H9 (cell line): Measurements from ENCODE around the gene BFSP2. TPM values are rescaled to one million over a fixed set of nuclear protein-coding genes. Genes with fewer than 3 reads are reported as not detected.
"Not testable (repeated sequence)": the region's sequence is repeated elsewhere in the genome, so short reads cannot be mapped to it uniquely, and the experiment has no call there.

Source experiments
- DNase-seq: peaks from one replicate; pipeline ENCODE4 v3.0.0-alpha.2; 2017
- H2AFZ ChIP-seq: one replicate; pipeline ENCODE4 v1.6.1; 2013; ENCODE audit warnings: mild to moderate bottlenecking, low read length, control low read depth, moderate library complexity
- H2AK5ac ChIP-seq: 2 replicates; pipeline ENCODE4 v1.6.1; 2013; ENCODE audit warnings: low read length, control low read depth, mixed read lengths; ENCODE audit not compliant: insufficient read length
- H2BK120ac ChIP-seq: one replicate; pipeline ENCODE4 v1.6.1; 2013; ENCODE audit warnings: low read depth, mild to moderate bottlenecking, low read length, control low read depth, inconsistent platforms; ENCODE audit not compliant: poor library complexity, severe bottlenecking
- H2BK12ac ChIP-seq: 2 replicates; pipeline ENCODE4 v1.6.1; 2013; ENCODE audit warnings: low read length, control low read depth, mixed read lengths, low read depth; ENCODE audit not compliant: insufficient read length
- H2BK15ac ChIP-seq: 2 replicates; pipeline ENCODE4 v1.6.1; 2013; ENCODE audit warnings: low read depth, low read length, control low read depth
- H2BK20ac ChIP-seq: one replicate; pipeline ENCODE4 v1.6.1; 2013; ENCODE audit warnings: low read depth, mild to moderate bottlenecking, low read length, control low read depth, inconsistent platforms; ENCODE audit not compliant: poor library complexity, severe bottlenecking
- H2BK5ac ChIP-seq: 2 replicates; pipeline ENCODE4 v1.6.1; 2013; ENCODE audit warnings: low read length, control low read depth, mixed read lengths; ENCODE audit not compliant: insufficient read length
- H3K14ac ChIP-seq: 2 replicates; pipeline ENCODE4 v1.6.1; 2013; ENCODE audit warnings: low read length, control low read depth; ENCODE audit not compliant: insufficient read depth
- H3K18ac ChIP-seq: 2 replicates; pipeline ENCODE4 v1.6.1; 2013; ENCODE audit warnings: low read depth, mild to moderate bottlenecking, mixed read lengths, low read length, control low read depth; ENCODE audit not compliant: insufficient read length
- H3K23ac ChIP-seq: 2 replicates; pipeline ENCODE4 v1.6.1; 2013; ENCODE audit warnings: low read length, control low read depth, mixed read lengths, low read depth; ENCODE audit not compliant: insufficient read length
- H3K23me2 ChIP-seq: 2 replicates; pipeline ENCODE4 v1.6.1; 2013; ENCODE audit warnings: low read depth, mild to moderate bottlenecking, mixed read lengths, low read length, control low read depth; ENCODE audit not compliant: insufficient read length, poor library complexity, severe bottlenecking
- H3K27ac ChIP-seq: 2 replicates; pipeline ENCODE4 v1.5.1; 2013; ENCODE audit warnings: low read length, control low read depth, mixed read lengths, low read depth; ENCODE audit not compliant: insufficient read length
- H3K27me3 ChIP-seq: 2 replicates; pipeline ENCODE4 v1.6.1; 2013; ENCODE audit warnings: low read length, control low read depth, inconsistent platforms; ENCODE audit not compliant: insufficient read depth
- H3K4ac ChIP-seq: 2 replicates; pipeline ENCODE4 v1.6.1; 2013; ENCODE audit warnings: low read depth, mild to moderate bottlenecking, control low read depth, inconsistent platforms, low read length, moderate library complexity
- H3K4me1 ChIP-seq: 2 replicates; pipeline ENCODE4 v1.6.1; 2013; ENCODE audit warnings: low read length, control low read depth, inconsistent platforms; ENCODE audit not compliant: insufficient read depth
- H3K4me2 ChIP-seq: 2 replicates; pipeline ENCODE4 v1.6.1; 2013; ENCODE audit warnings: low read length, control low read depth, mixed read lengths; ENCODE audit not compliant: insufficient read length, insufficient read depth
- H3K56ac ChIP-seq: 2 replicates; pipeline ENCODE4 v1.6.1; 2013; ENCODE audit warnings: low read depth, mild to moderate bottlenecking, mixed read lengths, low read length, control low read depth; ENCODE audit not compliant: insufficient read length
- H3K79me1 ChIP-seq: 2 replicates; pipeline ENCODE4 v1.6.1; 2013; ENCODE audit warnings: low read depth, mild to moderate bottlenecking, moderate library complexity, low read length, control low read depth, inconsistent platforms; ENCODE audit not compliant: insufficient read depth, poor library complexity, severe bottlenecking
- H3K79me2 ChIP-seq: 2 replicates; pipeline ENCODE4 v1.6.1; 2013; ENCODE audit warnings: low read length, control low read depth, inconsistent platforms; ENCODE audit not compliant: insufficient read depth
- H3K9ac ChIP-seq: 2 replicates; pipeline ENCODE4 v1.6.1; 2013; ENCODE audit warnings: low read length, control low read depth, mixed read lengths; ENCODE audit not compliant: insufficient read length; ENCODE audit errors: extremely low read depth
- H3K9me3 ChIP-seq: one replicate; pipeline ENCODE4 v1.6.1; 2013; ENCODE audit warnings: low read depth, low read length, inconsistent platforms; ENCODE audit not compliant: control insufficient read depth
- H3T11ph ChIP-seq: one replicate; pipeline ENCODE4 v1.6.1; 2013; ENCODE audit warnings: mild to moderate bottlenecking, low read length, control low read depth, inconsistent platforms
- H4K20me1 ChIP-seq: one replicate; pipeline ENCODE4 v1.6.1; 2013; ENCODE audit not compliant: control insufficient read depth, insufficient read length, insufficient read depth
- H4K5ac ChIP-seq: 2 replicates; pipeline ENCODE4 v1.6.1; 2013; ENCODE audit warnings: low read depth, mild to moderate bottlenecking, mixed read lengths, low read length, control low read depth; ENCODE audit not compliant: insufficient read length
- H4K8ac ChIP-seq: replicated peaks from 2 replicates; pipeline ENCODE4 v1.6.1; 2013; ENCODE audit warnings: low read length, control low read depth, mixed read lengths, low read depth; ENCODE audit not compliant: insufficient read length
- H4K91ac ChIP-seq: 2 replicates; pipeline ENCODE4 v1.6.1; 2013; ENCODE audit warnings: low read depth, mild to moderate bottlenecking, moderate library complexity, mixed read lengths, low read length, control low read depth; ENCODE audit not compliant: insufficient read length
- H3K27ac Mint-ChIP-seq, 3 experiments: 2 replicates in 2 of 3; 3 replicates in 1 of 3; pipeline ENCODE4 v1.8.0; 2020 to 2021; ENCODE audit warnings: mixed read lengths in 3 of 3, mild to moderate bottlenecking in 1 of 3, moderate library complexity in 1 of 3
- H3K27me3 Mint-ChIP-seq: 2 replicates; pipeline ENCODE4 v1.8.0; 2021; ENCODE audit warnings: low read depth, mild to moderate bottlenecking, moderate library complexity, mixed read lengths
- H3K36me3 Mint-ChIP-seq, 3 experiments: 2 replicates in 2 of 3; 3 replicates in 1 of 3; pipeline ENCODE4 v1.8.0; 2020 to 2021; ENCODE audit warnings: low read depth in 3 of 3, mixed read lengths in 3 of 3; ENCODE audit not compliant: insufficient read depth in 1 of 3
- H3K4me1 Mint-ChIP-seq, 2 experiments: 2 replicates each; pipeline ENCODE4 v1.8.0; 2020; ENCODE audit warnings: mixed read lengths in 2 of 2
- H3K4me3 Mint-ChIP-seq, 2 experiments: 2 replicates in 1 of 2; 3 replicates in 1 of 2; pipeline ENCODE4 v1.8.0; 2020 to 2021; ENCODE audit warnings: mild to moderate bottlenecking in 2 of 2, mixed read lengths in 2 of 2, moderate library complexity in 1 of 2
- H3K9me3 Mint-ChIP-seq, 2 experiments: 2 replicates in 1 of 2; 3 replicates in 1 of 2; pipeline ENCODE4 v1.8.0; 2020; ENCODE audit warnings: mild to moderate bottlenecking in 2 of 2, mixed read lengths in 2 of 2, moderate library complexity in 1 of 2
- WGBS: extraction: QIAGEN DNeasy Blood & Tissue Kit; methylation state at CpG from one replicate; pipeline ENCODE4 v1.1.7; 2013; ENCODE audit warnings: missing lambda C conversion rate, low lambda C conversion rate, mixed read lengths; ENCODE audit not compliant: insufficient read length; ENCODE audit errors: extremely low coverage; 5-methylcytosine and 5-hydroxymethylcytosine counted together
- total RNA-seq: library from RNA; stranded (reverse); gene quantifications from 2 replicates; pipeline ENCODE4 v1.2.1, GENCODE V29; 2021
- TF ChIP-seq, protein P1 (sequence below): fragments of 200-600 bp; sonication (generic); conservative IDR thresholded peaks from 3 replicates; pipeline ENCODE4 v1.8.0; 2021; ENCODE audit warnings: antibody characterized with exemption, mild to moderate bottlenecking

Gene BFSP2
- total RNA-seq, 1 experiment from 2014 or later, result not detected

DNA sequence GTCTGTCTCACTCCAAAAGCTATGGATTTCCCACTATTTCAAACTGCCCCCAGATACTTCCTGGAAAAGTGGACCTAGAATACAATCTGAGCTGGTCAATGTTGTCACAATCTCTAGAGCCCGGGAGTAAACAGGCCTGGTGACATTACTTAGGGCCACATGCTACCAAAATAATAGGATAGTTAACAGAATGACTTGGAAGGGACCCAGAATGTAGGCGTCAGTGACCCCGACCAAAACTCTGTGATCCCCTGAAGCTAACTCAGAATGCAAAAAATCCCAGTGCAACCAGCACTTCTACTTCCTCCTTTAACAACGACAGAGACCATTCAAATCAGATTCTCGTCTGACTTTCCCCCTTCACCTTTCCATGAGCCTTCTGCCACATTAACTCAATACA is 122.1 kb downstream of the BFSP2 start:
- H4K91ac ChIP-seq, result no peak overlapping the region
- H2BK12ac ChIP-seq, result no peak overlapping the region
- H2AK5ac ChIP-seq, result no peak overlapping the region
- H4K20me1 ChIP-seq, result no peaks in the 10 kb centered on the region
- H3K27ac ChIP-seq, result no peak overlapping the region
- H3K18ac ChIP-seq, result no peak overlapping the region
- no peaks in the 10 kb centered on the region for H3K9me3 ChIP-seq
- TF ChIP-seq, protein P1, sequence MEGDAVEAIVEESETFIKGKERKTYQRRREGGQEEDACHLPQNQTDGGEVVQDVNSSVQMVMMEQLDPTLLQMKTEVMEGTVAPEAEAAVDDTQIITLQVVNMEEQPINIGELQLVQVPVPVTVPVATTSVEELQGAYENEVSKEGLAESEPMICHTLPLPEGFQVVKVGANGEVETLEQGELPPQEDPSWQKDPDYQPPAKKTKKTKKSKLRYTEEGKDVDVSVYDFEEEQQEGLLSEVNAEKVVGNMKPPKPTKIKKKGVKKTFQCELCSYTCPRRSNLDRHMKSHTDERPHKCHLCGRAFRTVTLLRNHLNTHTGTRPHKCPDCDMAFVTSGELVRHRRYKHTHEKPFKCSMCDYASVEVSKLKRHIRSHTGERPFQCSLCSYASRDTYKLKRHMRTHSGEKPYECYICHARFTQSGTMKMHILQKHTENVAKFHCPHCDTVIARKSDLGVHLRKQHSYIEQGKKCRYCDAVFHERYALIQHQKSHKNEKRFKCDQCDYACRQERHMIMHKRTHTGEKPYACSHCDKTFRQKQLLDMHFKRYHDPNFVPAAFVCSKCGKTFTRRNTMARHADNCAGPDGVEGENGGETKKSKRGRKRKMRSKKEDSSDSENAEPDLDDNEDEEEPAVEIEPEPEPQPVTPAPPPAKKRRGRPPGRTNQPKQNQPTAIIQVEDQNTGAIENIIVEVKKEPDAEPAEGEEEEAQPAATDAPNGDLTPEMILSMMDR, result no peak
- no peak overlapping the region for H2BK120ac ChIP-seq
- no peaks in the 10 kb centered on the region for H3K79me2 ChIP-seq
- H3K27me3 Mint-ChIP-seq, result no peaks in the 10 kb centered on the region
- no peaks in the 10 kb centered on the region for H3K23me2 ChIP-seq
- WGBS, result no CpG with 5 or more reads among the region's 5 CpGs
- H3K56ac ChIP-seq, result no peak overlapping the region
- no peaks in the 10 kb centered on the region for H3K9me3 Mint-ChIP-seq
- no peaks in the 10 kb centered on the region for H3K4me1 ChIP-seq
- no peaks in the 10 kb centered on the region for H3K36me3 Mint-ChIP-seq
- H3K4me2 ChIP-seq, result no peak overlapping the region
- no peak for DNase-seq
- H3K4ac ChIP-seq, result no peak overlapping the region
- no peak overlapping the region for H3T11ph ChIP-seq
- H3K27me3 ChIP-seq, result no peaks in the 10 kb centered on the region
- H3K9ac ChIP-seq, result no peak overlapping the region
- no peak overlapping the region for H2BK15ac ChIP-seq
- H2BK20ac ChIP-seq, result no peak overlapping the region
- H3K79me1 ChIP-seq, result no peaks in the 10 kb centered on the region
- no peak overlapping the region for H3K23ac ChIP-seq
- no peak overlapping the region for H4K5ac ChIP-seq
- no peak overlapping the region for H2AFZ ChIP-seq
- H2BK5ac ChIP-seq, result no peak overlapping the region
- no peak overlapping the region for H3K4me3 Mint-ChIP-seq
- H3K27ac Mint-ChIP-seq, result no peak overlapping the region
- H4K8ac ChIP-seq, result no peak overlapping the region
- H3K14ac ChIP-seq, result no peak overlapping the region
- H3K4me1 Mint-ChIP-seq, result no peaks in the 10 kb centered on the region

DNA sequence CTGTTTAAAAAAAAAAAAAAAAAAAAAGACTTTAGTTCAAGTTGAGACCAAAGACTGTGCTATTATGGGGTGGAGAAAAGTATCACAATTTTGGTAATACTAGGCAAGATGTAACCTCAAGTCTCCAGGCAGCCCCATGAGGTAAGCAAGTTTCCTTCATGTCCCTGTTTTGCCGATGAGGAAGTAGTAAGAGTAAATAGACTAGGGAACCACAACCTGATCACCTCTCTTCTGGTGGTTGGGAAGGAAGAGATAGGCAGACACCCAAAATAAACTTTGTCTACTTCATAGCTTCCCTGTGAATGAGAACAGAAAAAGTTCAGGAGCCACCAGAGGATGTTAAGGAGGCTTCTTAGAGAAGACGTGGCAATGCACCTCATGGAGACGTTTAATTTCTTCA is 123.9 kb downstream of the BFSP2 start:
- H3K27ac Mint-ChIP-seq, result not testable (repeated sequence)

More for the DNA sequence above, 123.9 kb downstream of the BFSP2 start:
- H3T11ph ChIP-seq, H4K5ac ChIP-seq, H2BK12ac ChIP-seq, H3K18ac ChIP-seq, H3K9ac ChIP-seq, H4K8ac ChIP-seq, H3K27me3 Mint-ChIP-seq, H3K4me1 Mint-ChIP-seq, H3K9me3 ChIP-seq, H3K9me3 Mint-ChIP-seq, H2BK5ac ChIP-seq, H4K20me1 ChIP-seq, H3K79me1 ChIP-seq, H2BK120ac ChIP-seq, H3K4ac ChIP-seq, H2BK15ac ChIP-seq, H3K4me2 ChIP-seq, H2BK20ac ChIP-seq, H3K56ac ChIP-seq, H4K91ac ChIP-seq, H3K27me3 ChIP-seq, H3K23ac ChIP-seq, H2AK5ac ChIP-seq, H3K4me1 ChIP-seq, H3K79me2 ChIP-seq, H3K36me3 Mint-ChIP-seq, H3K4me3 Mint-ChIP-seq, H3K27ac ChIP-seq, H3K23me2 ChIP-seq, DNase-seq, H3K14ac ChIP-seq, H2AFZ ChIP-seq: not testable (repeated sequence)
- no CpG with 5 or more reads among the region's 3 CpGs for WGBS
